MM.1S (cell line): ENCODE measurements around the gene UBXN6.

ENCODE experiments used
- CTCF ChIP-seq: fragments of 300-600 bp; sonication (generic); IDR thresholded peaks from 2 replicates; pipeline ENCODE4 v1.5.1; 2016; ENCODE audit warnings: antibody characterized with exemption, low read length, mixed read lengths
- EZH2 ChIP-seq: fragments of 300-600 bp; sonication (generic); optimal IDR thresholded peaks from 2 replicates; pipeline ENCODE3; 2017; ENCODE audit warnings: low read depth, mild to moderate bottlenecking, antibody characterized with exemption, low read length, mixed read lengths
- EZH2phosphoT487 ChIP-seq: fragments of 300-600 bp; sonication (generic); IDR thresholded peaks from 2 replicates; pipeline ENCODE4 v1.6.1; 2018; ENCODE audit warnings: antibody characterized with exemption, low read length

- TF ChIP-seq CTCF = no peak
- TF ChIP-seq EZH2 = no peak
- TF ChIP-seq EZH2phosphoT487 = no peak
Measured at GRCh38 chr19:4473763-4474513, 16.3 kb upstream of the UBXN6 start.
